Vagina (tissue), 2 donors: ENCODE data around the gene PIK3CB.

Source experiments
- CTCF ChIP-seq, 3 experiments: fragments of 450-650 bp in 2 of 3; fragments of 200-600 bp in 1 of 3; sonication (generic) in 1 of 3; IDR thresholded peaks; one replicate each; pipeline ENCODE4 v1.5.1; 2017 to 2019; ENCODE audit warnings: antibody characterized with exemption in 3 of 3, mild to moderate bottlenecking in 2 of 3, moderate library complexity in 2 of 3
- POLR2A ChIP-seq, 2 donors: fragments of 450-650 bp; IDR thresholded peaks; one replicate each; pipeline ENCODE4 v1.6.1; 2017; ENCODE audit warnings: antibody characterized with exemption in 2 of 2, mild to moderate bottlenecking in 2 of 2, moderate library complexity in 2 of 2
- POLR2AphosphoS5 ChIP-seq, 2 donors: sonication (generic); formaldehyde crosslinking; IDR thresholded peaks; one replicate each; pipeline ENCODE4 v1.9.0; 2017; ENCODE audit warnings: antibody characterized with exemption in 2 of 2, mild to moderate bottlenecking in 2 of 2, low read depth in 1 of 2; ENCODE audit not compliant: insufficient read depth in 1 of 2

DNA sequence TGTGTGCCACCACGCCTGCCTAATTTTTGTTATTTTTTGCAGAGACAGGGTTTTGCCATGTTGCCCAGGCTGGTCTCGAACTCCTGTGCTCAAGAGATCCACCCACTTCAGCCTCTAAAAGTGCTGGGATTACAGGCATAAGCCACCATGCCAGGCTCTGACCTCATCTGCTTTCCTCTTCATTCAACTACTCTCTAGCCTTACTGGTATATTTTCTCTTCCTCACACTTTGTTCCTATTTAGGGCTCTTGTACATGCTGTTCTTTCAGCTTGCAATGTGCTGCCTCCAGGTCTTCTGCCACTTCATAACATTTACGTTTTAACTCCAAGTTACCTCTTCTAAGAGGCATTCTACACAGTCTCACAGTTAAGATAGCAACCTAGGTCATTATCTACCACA, 34.9 kb downstream of the PIK3CB start:
- TF ChIP-seq CTCF (IDR thresholded peaks at IDR 0.05) (no peak), POLR2A (IDR thresholded peaks at IDR 0.05) (no peak), POLR2AphosphoS5 (IDR thresholded peaks at IDR 0.05; ENCODE audit: insufficient read depth in 1 of 2, low read depth in 1 of 2) (no peak)
